ENCODE results near the gene MED22. TPM values are rescaled to one million over a fixed set of nuclear protein-coding genes. Genes with fewer than 3 reads are reported as not detected.

Gene MED22
- total and polyA plus RNA-seq, 2 donors (not counting 1 experiment from before 2014, with no cell fraction given), result 13.9 to 17.8 TPM

GRCh38 chr9:133387680-133388079, 39.7 kb upstream of the MED22 start:
- no peaks in the 10 kb centered on the region for H3K79me2 ChIP-seq (ENCODE audit: control insufficient read depth, insufficient read depth, low read length)
- no peaks in the 10 kb centered on the region for H3K9me3 ChIP-seq (ENCODE audit: control insufficient read depth, insufficient read depth, low read depth, low read length)
- H3K27ac ChIP-seq (ENCODE audit: insufficient read depth, low read length), result no peak overlapping the region
- no peaks in the 10 kb centered on the region for H3K36me3 ChIP-seq (ENCODE audit: control insufficient read depth, insufficient read depth, low read length)
- H3K4me1 ChIP-seq (ENCODE audit: control insufficient read depth, extremely low read depth, insufficient read depth, low read length), result no peaks in the 10 kb centered on the region
- TF ChIP-seq CTCF (conservative IDR thresholded peaks at IDR 0.05 in 1 of 2, IDR thresholded peaks at IDR 0.05 in 1 of 2; ENCODE audit: low read depth in 1 of 2, low read length in 2 of 2), result no peak
- TF ChIP-seq EZH2 (IDR thresholded peaks at IDR 0.05; ENCODE audit: low read length, missing control alignments), result no peak
- no peak overlapping the region for H2AFZ ChIP-seq (ENCODE audit: low read length)
- H3K9ac ChIP-seq (ENCODE audit: insufficient read depth, low read length), result no peak overlapping the region
- peaks cover 4% of the 10 kb centered on the region for H3K27me3 ChIP-seq (ENCODE audit: control insufficient read depth, insufficient read depth, low read length)
- no peaks in the 10 kb centered on the region for H4K20me1 ChIP-seq (ENCODE audit: control insufficient read depth, extremely low read depth, insufficient read depth, low read length)
- no peak overlapping the region for H3K4me3 ChIP-seq (replicated peaks in 1 of 4; ENCODE audit: control extremely low read depth in 1 of 4, insufficient read depth in 1 of 4, low read depth in 3 of 4, low read length in 4 of 4)
- DNase-seq (ENCODE audit: low read depth in 2 of 2), result no peak
- no peak overlapping the region for H3K4me2 ChIP-seq (ENCODE audit: extremely low read depth, insufficient read depth, low read length)

- Histone ChIP-seq H2AFZ (ENCODE audit: low read length) (no peak overlapping the region), H3K9me3 (ENCODE audit: control insufficient read depth, insufficient read depth, low read depth, low read length) (no peaks in the 10 kb centered on the region), H3K4me2 (ENCODE audit: extremely low read depth, insufficient read depth, low read length) (no peak overlapping the region), H3K27me3 (ENCODE audit: control insufficient read depth, insufficient read depth, low read length) (peaks cover 4% of the 10 kb centered on the region), H3K79me2 (ENCODE audit: control insufficient read depth, insufficient read depth, low read length) (no peaks in the 10 kb centered on the region), H3K36me3 (ENCODE audit: control insufficient read depth, insufficient read depth, low read length) (no peaks in the 10 kb centered on the region), H3K4me3 (replicated peaks in 1 of 4; ENCODE audit: control extremely low read depth in 1 of 4, insufficient read depth in 1 of 4, low read depth in 3 of 4, low read length in 4 of 4) (no peak overlapping the region), H4K20me1 (ENCODE audit: control insufficient read depth, extremely low read depth, insufficient read depth, low read length) (no peaks in the 10 kb centered on the region), H3K9ac (ENCODE audit: insufficient read depth, low read length) (no peak overlapping the region), H3K27ac (ENCODE audit: insufficient read depth, low read length) (no peak overlapping the region), H3K4me1 (ENCODE audit: control insufficient read depth, extremely low read depth, insufficient read depth, low read length) (no peaks in the 10 kb centered on the region)
- TF ChIP-seq CTCF (conservative IDR thresholded peaks at IDR 0.05 in 1 of 2, IDR thresholded peaks at IDR 0.05 in 1 of 2; ENCODE audit: low read depth in 1 of 2, low read length in 2 of 2) (no peak), EZH2 (IDR thresholded peaks at IDR 0.05; ENCODE audit: low read length, missing control alignments) (no peak)
- DNase-seq (ENCODE audit: low read depth in 2 of 2), result no peak
These were observed 38.4 kb upstream of the MED22 start for GRCh38 chr9:133386338-133386737.

GRCh38 chr9:133385452-133385851, 37.5 kb upstream of the MED22 start:
- Histone ChIP-seq H3K4me1 (ENCODE audit: control insufficient read depth, extremely low read depth, insufficient read depth, low read length) (no peaks in the 10 kb centered on the region), H3K36me3 (ENCODE audit: control insufficient read depth, insufficient read depth, low read length) (no peaks in the 10 kb centered on the region)

More at GRCh38 chr9:133385452-133385851, 37.5 kb upstream of the MED22 start:
- Histone ChIP-seq H3K4me3 (replicated peaks in 1 of 4; ENCODE audit: control extremely low read depth in 1 of 4, insufficient read depth in 1 of 4, low read depth in 3 of 4, low read length in 4 of 4) (no peak overlapping the region), H3K9ac (ENCODE audit: insufficient read depth, low read length) (no peak overlapping the region), H2AFZ (ENCODE audit: low read length) (no peak overlapping the region), H3K4me2 (ENCODE audit: extremely low read depth, insufficient read depth, low read length) (no peak overlapping the region), H3K9me3 (ENCODE audit: control insufficient read depth, insufficient read depth, low read depth, low read length) (no peaks in the 10 kb centered on the region), H3K79me2 (ENCODE audit: control insufficient read depth, insufficient read depth, low read length) (no peaks in the 10 kb centered on the region), H4K20me1 (ENCODE audit: control insufficient read depth, extremely low read depth, insufficient read depth, low read length) (no peaks in the 10 kb centered on the region), H3K27me3 (ENCODE audit: control insufficient read depth, insufficient read depth, low read length) (peaks cover 4% of the 10 kb centered on the region), H3K27ac (ENCODE audit: insufficient read depth, low read length) (no peak overlapping the region)
- no peak for DNase-seq (ENCODE audit: low read depth in 2 of 2)
- TF ChIP-seq CTCF (conservative IDR thresholded peaks at IDR 0.05 in 1 of 2, IDR thresholded peaks at IDR 0.05 in 1 of 2; ENCODE audit: low read depth in 1 of 2, low read length in 2 of 2), result no peak
- no peak for TF ChIP-seq EZH2 (IDR thresholded peaks at IDR 0.05; ENCODE audit: low read length, missing control alignments)
